Astrocyte (in vitro differentiated cells and primary cell): ENCODE data around the gene APBB1.

Experiments
- EZH2 ChIP-seq: IDR thresholded peaks from 2 replicates; pipeline ENCODE4 v1.6.1; 2012; ENCODE audit warnings: mild to moderate bottlenecking, low read length, inconsistent platforms; ENCODE audit not compliant: insufficient read depth
- TF ChIP-seq, protein P1 (sequence below): IDR thresholded peaks from 2 replicates; pipeline ENCODE4 v1.5.1; 2011; ENCODE audit warnings: low read depth, mild to moderate bottlenecking, inconsistent platforms, low read length, moderate library complexity; ENCODE audit not compliant: insufficient read depth

DNA sequence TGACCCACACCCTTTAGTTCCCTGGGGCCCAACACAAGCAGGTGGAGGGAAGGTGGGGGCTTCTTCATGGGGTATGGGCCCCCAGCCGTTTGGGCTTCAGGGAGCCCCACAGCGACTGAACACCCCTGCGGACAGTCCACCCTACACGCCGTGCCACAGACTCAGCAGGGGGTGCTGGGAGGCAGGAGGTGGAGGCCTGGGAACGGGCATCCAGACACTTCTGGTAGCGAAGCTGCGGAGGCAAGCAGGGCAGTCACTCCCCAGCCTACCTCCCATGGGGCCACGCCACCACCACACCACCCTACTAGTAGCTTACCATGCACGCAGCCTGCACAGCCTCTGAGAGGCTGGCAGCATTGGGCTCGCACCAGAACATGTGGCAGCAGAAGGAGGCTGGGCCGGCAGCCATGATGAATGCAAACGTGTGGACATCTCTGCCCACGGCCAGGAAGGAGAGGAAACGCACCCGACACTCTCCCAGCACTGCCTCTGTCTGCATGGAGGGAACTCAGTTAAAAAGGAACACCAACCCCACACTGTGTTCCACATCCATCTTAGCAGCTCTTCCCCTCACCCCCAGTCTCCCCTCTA, 23.3 kb downstream of the APBB1 start:
- TF ChIP-seq, protein P1, sequence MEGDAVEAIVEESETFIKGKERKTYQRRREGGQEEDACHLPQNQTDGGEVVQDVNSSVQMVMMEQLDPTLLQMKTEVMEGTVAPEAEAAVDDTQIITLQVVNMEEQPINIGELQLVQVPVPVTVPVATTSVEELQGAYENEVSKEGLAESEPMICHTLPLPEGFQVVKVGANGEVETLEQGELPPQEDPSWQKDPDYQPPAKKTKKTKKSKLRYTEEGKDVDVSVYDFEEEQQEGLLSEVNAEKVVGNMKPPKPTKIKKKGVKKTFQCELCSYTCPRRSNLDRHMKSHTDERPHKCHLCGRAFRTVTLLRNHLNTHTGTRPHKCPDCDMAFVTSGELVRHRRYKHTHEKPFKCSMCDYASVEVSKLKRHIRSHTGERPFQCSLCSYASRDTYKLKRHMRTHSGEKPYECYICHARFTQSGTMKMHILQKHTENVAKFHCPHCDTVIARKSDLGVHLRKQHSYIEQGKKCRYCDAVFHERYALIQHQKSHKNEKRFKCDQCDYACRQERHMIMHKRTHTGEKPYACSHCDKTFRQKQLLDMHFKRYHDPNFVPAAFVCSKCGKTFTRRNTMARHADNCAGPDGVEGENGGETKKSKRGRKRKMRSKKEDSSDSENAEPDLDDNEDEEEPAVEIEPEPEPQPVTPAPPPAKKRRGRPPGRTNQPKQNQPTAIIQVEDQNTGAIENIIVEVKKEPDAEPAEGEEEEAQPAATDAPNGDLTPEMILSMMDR: no peak
- no peak for TF ChIP-seq EZH2
